ENCODE measurements around the gene TMEM223.
"Not testable (repeated sequence)": the region's sequence is repeated elsewhere in the genome, so short reads cannot be mapped to it uniquely, and the experiment has no call there.

The TMEM223 gene

GRCh38 chr11:62752177-62752785 is 39.5 kb downstream of the TMEM223 start:
- no peak for FAIRE-seq

GRCh38 chr11:62749931-62750330 is 41.9 kb downstream of the TMEM223 start:
- FAIRE-seq = not testable (repeated sequence)

GRCh38 chr11:62747475-62748160 is 44.2 kb downstream of the TMEM223 start:
- no peak for FAIRE-seq
